Kidney tubule cell (primary cell): Measurements from ENCODE around the gene WASL.
"Not testable (repeated sequence)": the region's sequence is repeated elsewhere in the genome, so short reads cannot be mapped to it uniquely, and the experiment has no call there.

Experiments
- DNase-seq: peaks from one replicate; pipeline ENCODE4 v3.0.0-alpha.2; 2018; ENCODE audit warnings: low spot score

The WASL gene

GRCh38 chr7:123769371-123769770 is 20.6 kb upstream of the WASL start:
- DNase-seq = peak; percentile 92

- DNase-seq = no peak
These were observed 19.7 kb upstream of the WASL start for GRCh38 chr7:123768493-123768892.

DNA sequence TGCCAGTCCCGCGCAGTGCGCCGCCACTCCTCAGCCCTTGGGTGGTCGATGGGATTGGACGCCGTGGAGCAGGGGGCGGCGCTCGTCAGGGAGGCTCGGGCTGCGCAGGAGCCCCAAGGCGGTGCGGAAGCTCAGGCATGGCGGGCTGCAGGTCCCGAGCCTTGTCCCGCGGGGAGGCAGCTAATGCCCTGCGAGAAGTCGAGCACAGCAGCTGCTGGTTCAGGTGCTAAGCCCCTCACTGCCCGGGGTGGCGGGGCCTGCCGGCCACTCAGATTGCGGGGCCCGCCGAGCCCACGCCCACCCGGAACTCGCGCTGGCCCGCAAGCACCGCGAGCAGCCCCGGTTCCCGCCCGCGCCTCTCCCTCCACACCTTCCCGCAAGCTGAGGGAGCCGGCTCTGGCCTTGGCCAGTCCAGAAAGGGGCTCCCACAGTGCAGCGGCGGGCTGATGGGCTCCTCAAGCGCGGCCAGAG is 14.4 kb upstream of the WASL start:
- DNase-seq = no peak

GRCh38 chr7:123761729-123762128 is 12.9 kb upstream of the WASL start:
- no peak for DNase-seq

DNA sequence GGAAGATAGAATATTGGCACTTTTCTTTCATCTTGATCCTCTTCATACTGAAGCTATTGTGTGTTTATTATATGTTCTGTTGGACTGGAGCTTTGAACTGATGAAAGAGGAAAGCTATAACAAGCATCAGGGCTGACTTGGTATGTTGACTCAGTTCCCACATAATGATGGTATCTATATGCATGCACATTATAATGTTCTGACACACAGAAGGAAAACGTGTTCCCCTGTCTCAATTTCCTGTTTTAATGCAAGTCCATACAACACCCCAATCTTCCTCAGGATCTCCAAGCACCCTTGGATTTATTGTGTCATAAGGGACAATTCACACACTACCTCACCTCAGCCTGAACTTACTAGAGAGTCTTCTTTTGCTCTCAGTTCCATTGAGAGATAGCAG is 8.3 kb upstream of the WASL start:
- peak; percentile 46 for DNase-seq

DNA sequence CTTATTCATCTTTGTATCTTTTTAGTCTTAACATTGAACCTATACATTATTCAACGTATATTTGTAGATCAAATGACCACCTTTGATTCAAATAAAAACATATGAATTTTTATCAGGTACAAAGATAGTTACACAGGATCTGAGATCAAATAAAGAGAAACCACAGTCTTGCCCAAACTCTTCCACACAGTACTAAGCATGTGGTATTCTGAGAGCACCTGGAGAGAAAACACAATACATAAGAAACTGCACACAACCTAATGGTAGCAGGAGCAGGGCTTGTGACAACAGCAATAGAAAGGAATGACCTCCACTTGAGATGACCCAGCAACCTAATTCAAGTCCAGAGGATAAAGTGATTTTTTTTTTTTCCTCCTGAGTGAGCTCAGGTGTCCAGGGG is 6.5 kb upstream of the WASL start:
- no peak for DNase-seq

DNA sequence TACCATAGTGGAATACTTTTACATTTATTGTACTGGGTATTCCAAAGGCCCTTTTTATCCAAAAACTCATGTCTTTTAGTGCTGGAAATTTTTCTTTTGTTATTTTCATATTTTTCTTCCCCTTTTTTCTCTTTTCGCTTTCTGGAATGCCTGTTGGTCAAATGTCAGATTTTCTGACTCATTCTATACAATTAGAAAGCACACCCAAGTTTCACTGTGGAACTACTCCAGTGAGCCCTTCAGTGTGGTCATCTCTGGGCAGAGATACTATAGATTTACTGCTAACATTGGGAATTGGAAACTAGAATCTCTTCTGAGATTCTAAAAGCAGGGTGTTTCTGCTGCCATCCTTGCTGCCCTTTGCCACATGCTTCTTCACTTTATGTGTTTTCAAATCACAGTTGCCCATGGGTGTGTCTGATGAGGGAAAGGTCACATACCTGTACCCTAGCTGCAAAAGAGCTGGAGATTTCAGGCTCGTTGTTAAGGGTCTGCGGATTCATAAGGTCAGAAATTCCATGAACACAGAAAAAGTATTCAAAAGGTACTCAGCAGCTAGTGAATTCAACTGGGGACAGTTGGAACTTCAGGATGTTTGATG is 5.6 kb upstream of the WASL start:
- no peak for DNase-seq

DNA sequence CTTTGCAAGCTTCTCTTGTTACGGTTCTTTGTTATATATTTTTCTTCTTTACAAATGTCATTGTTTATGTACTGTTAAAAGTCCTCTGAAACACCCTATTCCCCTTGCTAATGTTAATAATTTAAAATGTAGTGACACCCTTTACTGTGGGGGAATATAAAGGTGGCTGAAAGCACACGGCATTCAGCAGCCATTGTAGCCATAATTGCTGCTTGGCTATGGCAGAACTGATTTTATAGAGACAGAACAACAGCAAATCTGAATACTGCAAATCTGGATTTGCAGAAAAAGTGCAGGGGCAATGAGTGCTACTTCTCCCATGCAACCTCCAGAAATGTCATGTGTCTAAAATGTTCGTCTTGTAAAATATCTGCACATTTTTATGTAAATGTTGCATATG is 3.7 kb upstream of the WASL start:
- no peak for DNase-seq

DNA sequence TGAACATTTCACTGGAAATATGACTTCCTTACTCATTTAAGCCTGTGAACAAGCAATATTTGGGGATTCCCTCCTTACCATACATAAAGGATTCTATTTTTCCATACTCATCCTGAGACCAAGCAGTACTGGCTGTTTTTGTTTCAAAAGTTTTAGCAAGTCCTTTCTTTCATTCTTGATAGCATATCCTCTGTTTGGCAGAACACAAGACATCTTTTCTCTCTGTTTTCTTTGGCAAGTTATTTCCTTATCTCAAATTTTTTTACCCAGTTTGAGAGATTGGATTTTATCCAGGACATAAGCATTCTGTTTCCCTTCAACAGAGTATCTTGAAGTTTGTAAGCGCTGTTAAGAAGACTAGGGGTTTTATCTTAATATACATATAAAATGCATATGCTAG is 3.0 kb upstream of the WASL start:
- no peak for DNase-seq

- DNase-seq = no peak
These were observed 1.8 kb upstream of the WASL start for GRCh38 chr7:123750389-123751230.

GRCh38 chr7:123749537-123749857 is 694 bp upstream of the WASL start:
- DNase-seq = peak; percentile 75

DNA sequence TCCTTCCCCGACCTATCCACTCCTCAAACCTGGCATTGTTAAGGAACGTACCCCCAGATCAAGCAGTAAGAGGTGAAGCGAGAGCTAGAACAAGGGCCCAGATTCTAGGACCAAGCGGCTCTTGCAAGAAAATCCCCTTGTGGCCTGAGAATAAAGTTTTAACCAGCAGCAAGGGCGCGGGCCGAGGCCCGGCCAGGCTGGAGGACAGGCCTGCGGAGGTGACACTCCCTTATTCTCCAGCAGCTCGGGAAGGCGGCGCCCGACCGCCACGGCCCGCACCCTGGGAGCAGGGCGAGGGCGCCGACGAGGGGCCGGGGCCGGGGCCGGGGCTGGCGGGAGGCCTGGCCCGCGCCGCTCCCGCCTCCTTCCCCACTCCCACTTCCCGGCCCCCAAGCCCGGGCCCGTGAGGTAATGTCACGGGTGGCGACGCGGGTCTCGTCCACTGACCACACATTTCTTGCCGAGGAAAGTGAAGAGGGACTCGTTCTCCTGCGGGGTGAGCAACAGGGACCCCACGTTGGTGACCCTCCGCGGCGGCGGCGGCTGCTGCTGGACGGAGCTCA is 551 bp downstream of the WASL start:
- peak; percentile 49 for DNase-seq

GRCh38 chr7:123747620-123748141 is 1.1 kb downstream of the WASL start:
- DNase-seq = peak; percentile 79

- no peak for DNase-seq
These were observed 1.8 kb downstream of the WASL start for GRCh38 chr7:123746931-123747488.

DNA sequence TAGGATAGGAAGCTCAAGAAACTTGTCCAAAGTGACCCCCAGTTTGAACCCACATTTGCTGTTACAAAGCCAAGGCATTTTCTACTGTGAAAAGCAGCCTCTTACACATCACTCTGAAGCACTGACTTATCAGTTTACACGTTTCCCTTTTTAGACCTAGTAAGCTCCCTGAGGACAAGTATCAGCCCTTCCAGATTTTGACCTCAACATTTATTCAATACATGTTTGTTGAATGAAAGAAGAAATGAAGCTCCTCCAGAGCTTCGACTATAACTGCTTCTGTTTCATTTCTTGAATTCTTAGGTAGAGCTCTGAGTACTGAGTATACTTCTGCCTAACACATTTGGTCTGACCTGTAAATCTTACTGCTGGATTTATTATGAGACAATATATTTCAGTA is 2.7 kb downstream of the WASL start:
- no peak for DNase-seq

GRCh38 chr7:123745437-123745836 is 3.4 kb downstream of the WASL start:
- no peak for DNase-seq

GRCh38 chr7:123744416-123744815 is 4.4 kb downstream of the WASL start:
- no peak for DNase-seq

DNA sequence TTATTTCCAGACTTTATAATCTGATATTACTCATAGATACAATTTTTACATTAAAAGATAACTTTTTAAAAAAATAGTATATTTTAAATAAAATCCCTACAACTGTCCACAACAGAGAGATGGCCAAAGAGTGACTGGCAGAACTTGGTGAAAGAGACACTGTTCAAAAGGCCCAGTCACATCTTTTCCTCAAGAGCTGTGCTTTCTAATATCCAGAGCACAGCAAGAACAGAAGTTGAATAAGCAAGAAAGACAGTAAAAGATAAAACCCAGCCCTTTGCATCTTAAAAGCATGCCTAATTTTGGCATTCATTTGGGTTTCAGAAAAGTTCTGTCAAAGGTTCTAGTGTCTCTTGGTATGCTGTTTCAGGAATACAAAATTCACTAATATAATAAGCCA is 6.9 kb downstream of the WASL start:
- DNase-seq = no peak

- DNase-seq = no peak
These were observed 10.0 kb downstream of the WASL start for GRCh38 chr7:123738808-123739207.

GRCh38 chr7:123738356-123738755 is 10.4 kb downstream of the WASL start:
- DNase-seq = no peak

DNA sequence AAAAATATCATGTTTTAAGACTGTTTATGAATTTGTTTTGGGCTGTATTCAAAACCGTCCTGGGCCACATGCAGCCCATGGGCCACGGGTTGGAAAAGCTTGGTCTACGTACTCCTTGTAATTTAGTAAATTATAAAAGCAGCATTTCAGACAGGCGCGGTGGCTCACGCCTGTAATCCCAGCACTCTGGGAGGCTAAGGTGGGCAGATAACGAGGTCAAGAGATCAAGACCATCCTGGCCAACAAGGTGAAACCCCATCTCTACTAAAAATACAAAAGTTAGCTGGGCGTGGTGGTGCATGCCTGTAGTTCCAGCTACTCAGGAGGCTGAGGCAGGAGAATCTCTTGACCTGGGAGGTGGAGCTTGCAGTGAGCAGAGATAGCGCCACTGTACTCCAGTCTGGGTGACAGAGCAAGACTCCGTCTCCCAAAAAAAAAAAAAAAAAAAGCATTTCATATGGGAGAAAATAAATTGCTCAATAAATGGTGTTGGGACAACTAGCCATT is 11.6 kb downstream of the WASL start:
- DNase-seq = not testable (repeated sequence)

DNA sequence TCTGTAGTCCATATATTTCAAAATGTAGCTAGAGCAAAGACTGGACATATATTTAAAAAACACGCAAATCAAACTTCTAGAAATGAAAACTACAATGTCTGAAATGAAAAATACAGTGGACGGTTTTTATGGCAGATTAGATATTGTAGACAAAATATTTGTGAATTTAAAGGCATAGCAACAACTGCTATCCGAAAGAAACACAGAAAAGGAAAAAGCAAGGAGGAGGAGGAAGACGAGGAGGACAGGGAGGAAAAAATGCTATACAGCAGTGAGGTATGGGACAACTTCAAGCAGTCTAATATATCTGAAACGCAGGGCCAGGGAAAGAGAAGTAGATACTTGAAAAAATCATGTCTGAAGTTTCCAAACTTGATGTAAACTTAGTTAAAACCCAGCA is 13.3 kb downstream of the WASL start:
- DNase-seq = no peak

- no peak for DNase-seq
These were observed 14.3 kb downstream of the WASL start for GRCh38 chr7:123734498-123734897.
